Heart right ventricle (tissue), 16 donors: ENCODE data around the gene ZNRF1. TPM values are rescaled to one million over a fixed set of nuclear protein-coding genes. Genes with fewer than 3 reads are reported as not detected.
A peak's percentile ranks its signal among the peaks of the same experiment; 100 is the strongest.

Experiments used
- ATAC-seq, 8 donors: fragments of 200-7000 bp; cut with Tn5 transposase; one replicate each; pipeline ENCODE4 v1.9.1; 2020; ENCODE audit warnings: mild to moderate bottlenecking in 8 of 8, moderate library complexity in 8 of 8, moderate number of reproducible peaks in 1 of 8
- DNase-seq, 2 donors: peaks; one replicate each; pipeline ENCODE4 v3.0.0-alpha.2; 2020
- H3K27ac ChIP-seq, 10 donors: fragments of 200-600 bp; sonication (generic) in 2 of 10; one replicate each; pipeline versions ENCODE4 v1.5.0 to v1.8.0; 2020 to 2022; ENCODE audit warnings: mild to moderate bottlenecking in 3 of 10
- H3K27me3 ChIP-seq, 7 donors: fragments of 200-600 bp; one replicate each; pipeline ENCODE4 v1.8.0; 2021 to 2022; ENCODE audit warnings: mild to moderate bottlenecking in 2 of 7
- H3K36me3 ChIP-seq, 9 donors: fragments of 200-600 bp; sonication (generic) in 1 of 9; one replicate each; pipeline versions ENCODE4 v1.5.0 to v1.8.0; 2020 to 2022; ENCODE audit warnings: mild to moderate bottlenecking in 2 of 9
- H3K4me1 ChIP-seq, 9 donors: fragments of 200-600 bp; sonication (generic) in 1 of 9; one replicate each; pipeline versions ENCODE4 v1.5.0 to v1.8.0; 2020 to 2022; ENCODE audit warnings: mild to moderate bottlenecking in 4 of 9
- H3K4me3 ChIP-seq, 10 donors: fragments of 200-600 bp; sonication (generic) in 2 of 10; one replicate each; pipeline versions ENCODE4 v1.5.0 to v1.8.0; 2020 to 2022; ENCODE audit warnings: mild to moderate bottlenecking in 7 of 10, moderate library complexity in 2 of 10
- H3K9me3 ChIP-seq, 11 donors: fragments of 200-600 bp in 10 of 11; sonication (generic) in 2 of 11; one replicate each; pipeline versions ENCODE4 v1.5.0 to v1.8.0; 2013 to 2022; ENCODE audit warnings: mild to moderate bottlenecking in 2 of 11, control low read depth in 1 of 11, moderate library complexity in 1 of 11
- WGBS, 2 donors: extraction: QIAGEN DNeasy Blood & Tissue Kit; methylation state at CpG; one replicate each; pipeline ENCODE4 v1.1.7; 2013; ENCODE audit warnings: inconsistent platforms in 1 of 2; 5-methylcytosine and 5-hydroxymethylcytosine counted together
- intact Hi-C, 10 donors: fragments of 100-400 bp; cut with DNase I; formaldehyde crosslinking; loops; one replicate each; pipeline versions ENCODE4 v1.11.1 to v1.14.2; 2022
- polyA plus RNA-seq, 2 donors: library from polyadenylated mRNA; stranded (reverse); fragments of 200-250 nt; gene quantifications; one replicate each; pipeline ENCODE4 v1.2.3, GENCODE V29; 2013
- total RNA-seq, 10 donors: library from RNA; stranded (reverse); fragmentation: NEBNext Ultra II Directional in 3 of 10; extraction: Animal tissue kit (Norgen Biotek cat#: 25700) in 3 of 10; gene quantifications; one replicate each; pipeline versions ENCODE4 v1.2.1 to v1.2.4, GENCODE V29; 2021 to 2023
- TF ChIP-seq, protein P1 (sequence below), 9 donors: fragments of 200-600 bp; sonication (generic) in 2 of 9; IDR thresholded peaks; one replicate each; pipeline versions ENCODE4 v1.5.0 to v1.8.0; 2021 to 2022; ENCODE audit warnings: antibody characterized with exemption in 9 of 9, mild to moderate bottlenecking in 5 of 9, moderate library complexity in 1 of 9
- donor health status: Arrhythmogenic right ventricular cardiomyopathy.
- donor health status: ischemic (EF 13 %, LVEDD 7.1; RV severe dilation, severe dysfunction).
- donor health status: healthy with polysubstance abuse.
- donor health status: DM: no; HTN: yes; CAD: no.
- donor health status: DM: no; HTN: no; CAD: no.
- donor health status: ischemic (EF 25% LVEDD 6.9; RV normal size, moderate dysfunction).
- donor health status: ischemic (EF 25% LVEDD 5.7; RV mildly dilated, moderate dysfunction).
- donor health status: healthy.
- donor health status: DM: yes; HTN: yes; CAD: no.
- donor health status: Ischemic cardiomyopathy.
- donor health status: ischemic (EF 35%, LVEDD 5.7; RV mildly dilated, moderate dysfunction).
- donor health status: nonischemic (EF 11% LVEDD 7.7; RV severe dilation, severe dysfunction).
- donor health status: DM: yes; HTN: yes; CAD: no.
- donor health status: PGD.
- donor health status: ischemic (EF 29% LVEDD 5.4; RV normal size, mild dysfunction).
- donor health status: nonischemic (EF 23%, LVEDD 6.1; RV moderate dilation, normal function).

Gene ZNRF1
- total and polyA plus RNA-seq, 12 donors, result 13.1 to 30.8 (median 20.8) TPM

DNA sequence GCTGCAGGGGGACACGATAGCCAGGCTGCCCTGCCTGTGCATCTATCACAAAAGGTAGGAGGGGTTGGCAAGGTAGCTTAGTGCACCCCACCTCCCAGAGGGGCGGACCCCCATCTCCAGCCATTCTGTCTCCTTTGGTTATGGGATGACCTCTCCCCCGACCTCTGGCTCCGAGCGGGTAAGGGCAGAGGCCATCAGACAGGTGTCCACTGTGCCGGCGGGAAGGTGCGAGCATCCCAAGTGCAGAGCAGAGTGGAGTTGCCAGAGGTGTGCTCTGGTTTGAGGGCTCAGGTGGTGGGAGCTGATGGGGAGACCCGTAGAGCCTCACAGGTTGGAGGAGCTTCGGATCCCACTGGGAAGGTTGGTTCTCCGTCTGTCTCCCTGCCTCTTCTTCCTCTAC lies 106.0 kb downstream of the ZNRF1 start:
- no peak overlapping the region for H3K4me3 ChIP-seq
- no peaks in the 10 kb centered on the region for H3K9me3 ChIP-seq
- TF ChIP-seq, protein P1, sequence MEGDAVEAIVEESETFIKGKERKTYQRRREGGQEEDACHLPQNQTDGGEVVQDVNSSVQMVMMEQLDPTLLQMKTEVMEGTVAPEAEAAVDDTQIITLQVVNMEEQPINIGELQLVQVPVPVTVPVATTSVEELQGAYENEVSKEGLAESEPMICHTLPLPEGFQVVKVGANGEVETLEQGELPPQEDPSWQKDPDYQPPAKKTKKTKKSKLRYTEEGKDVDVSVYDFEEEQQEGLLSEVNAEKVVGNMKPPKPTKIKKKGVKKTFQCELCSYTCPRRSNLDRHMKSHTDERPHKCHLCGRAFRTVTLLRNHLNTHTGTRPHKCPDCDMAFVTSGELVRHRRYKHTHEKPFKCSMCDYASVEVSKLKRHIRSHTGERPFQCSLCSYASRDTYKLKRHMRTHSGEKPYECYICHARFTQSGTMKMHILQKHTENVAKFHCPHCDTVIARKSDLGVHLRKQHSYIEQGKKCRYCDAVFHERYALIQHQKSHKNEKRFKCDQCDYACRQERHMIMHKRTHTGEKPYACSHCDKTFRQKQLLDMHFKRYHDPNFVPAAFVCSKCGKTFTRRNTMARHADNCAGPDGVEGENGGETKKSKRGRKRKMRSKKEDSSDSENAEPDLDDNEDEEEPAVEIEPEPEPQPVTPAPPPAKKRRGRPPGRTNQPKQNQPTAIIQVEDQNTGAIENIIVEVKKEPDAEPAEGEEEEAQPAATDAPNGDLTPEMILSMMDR (IDR thresholded peaks at IDR 0.05), result no peak
- H3K4me1 ChIP-seq, result peaks cover 21 to 68% (median 62%) of the 10 kb centered on the region in 9 donors
- H3K36me3 ChIP-seq, result peaks cover 0 to 15% (median 0%) of the 10 kb centered on the region in 9 donors
- ATAC-seq (no peak), DNase-seq (no peak)
- no peaks in the 10 kb centered on the region for H3K27me3 ChIP-seq
- 92 to 94% methylated on average over 11 of the region's 11 CpGs for WGBS, 2 donors
- intact Hi-C loops, result loop anchor here in 4 of 10 donors (5.0 to 10.0 kb wide), 2 partner anchors 43 to 50 kb away; no protein-coding TSS in a partner anchor
- peak overlapping the region; percentile 15 to 96 (median 84) for H3K27ac ChIP-seq

DNA sequence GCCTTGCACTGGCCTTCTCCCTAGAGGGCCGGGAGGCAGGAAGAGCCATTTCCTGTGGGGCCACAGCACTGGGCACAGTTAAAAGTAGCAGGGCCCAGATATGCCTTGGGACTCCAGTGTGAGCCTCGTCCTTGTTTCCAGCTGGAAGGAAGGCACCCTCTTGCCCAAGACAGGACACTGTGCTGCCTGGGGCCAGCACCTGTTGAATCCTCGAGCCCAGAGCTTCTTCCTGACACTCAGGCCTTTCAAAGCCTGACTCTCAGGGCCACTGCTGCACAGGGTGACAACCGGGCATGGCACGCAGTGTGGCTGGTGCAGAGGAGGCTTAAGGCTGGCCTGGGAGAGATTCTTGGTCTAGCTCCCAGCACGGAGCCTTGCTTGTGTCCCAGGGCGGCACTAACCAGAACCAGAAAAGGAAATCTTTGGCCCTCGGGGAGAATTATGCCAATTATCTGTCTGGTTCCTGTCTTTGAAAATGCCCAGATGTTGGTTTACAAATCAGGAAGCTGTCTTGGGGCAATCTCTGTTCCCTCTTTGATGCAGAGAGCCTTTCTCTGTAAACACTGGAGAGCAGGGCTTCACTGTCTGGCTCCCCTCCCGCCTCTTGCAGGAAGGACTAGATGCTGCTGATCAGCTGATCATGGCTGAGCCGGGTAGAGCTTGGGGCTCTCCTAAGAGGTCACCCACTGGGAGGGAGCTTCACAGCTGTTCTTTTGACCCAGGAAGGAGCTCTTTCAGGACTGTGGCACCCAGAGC lies 106.7 kb downstream of the ZNRF1 start:
- Histone ChIP-seq H3K27ac (peak overlapping the region; percentile 57 to 96 (median 84)), H3K9me3 (no peaks in the 10 kb centered on the region), H3K27me3 (no peaks in the 10 kb centered on the region), H3K36me3 (peaks cover 0 to 15% (median 0%) of the 10 kb centered on the region in 9 donors), H3K4me1 (peaks cover 15 to 68% (median 62%) of the 10 kb centered on the region in 9 donors), H3K4me3 (no peak overlapping the region)
- intact Hi-C loops, result loop anchor here in 4 of 10 donors (5.0 to 10.0 kb wide), 2 partner anchors 43 to 51 kb away; no protein-coding TSS in a partner anchor
- peak; percentile 12 to 41 (median 33) for ATAC-seq
- 29 to 42% methylated on average over 10 of the region's 10 CpGs for WGBS, 2 donors
- peak; percentile 55 to 66 for DNase-seq
- TF ChIP-seq, protein P1 (IDR thresholded peaks at IDR 0.05), result no peak

- DNase-seq (no peak), ATAC-seq (no peak)
- intact Hi-C loops, result loop anchor here in 4 of 10 donors (5.0 to 10.0 kb wide), 2 partner anchors 44 to 52 kb away; no protein-coding TSS in a partner anchor
- 93 to 94% methylated on average over 20 of the region's 20 CpGs for WGBS, 2 donors
- peak overlapping the region; percentile 49 to 96 (median 84) for H3K27ac ChIP-seq
- H3K27me3 ChIP-seq, result no peaks in the 10 kb centered on the region
- TF ChIP-seq, protein P1 (IDR thresholded peaks at IDR 0.05), result no peak
- H3K4me3 ChIP-seq, result no peak overlapping the region
- H3K4me1 ChIP-seq, result peaks cover 17 to 73% (median 70%) of the 10 kb centered on the region in 9 donors
- peaks cover 0 to 15% (median 0%) of the 10 kb centered on the region in 9 donors for H3K36me3 ChIP-seq
- no peaks in the 10 kb centered on the region for H3K9me3 ChIP-seq
Measured at GRCh38 chr16:75106351-75107274, 107.8 kb downstream of the ZNRF1 start.

- H3K27ac ChIP-seq, result peak overlapping the region in 9 of 10 donors; percentile 82 to 96 (median 86)
- H3K9me3 ChIP-seq, result no peaks in the 10 kb centered on the region
- peaks cover 0 to 5% (median 0%) of the 10 kb centered on the region in 7 donors for H3K27me3 ChIP-seq
- no peak for DNase-seq
- peaks cover 0 to 13% (median 0%) of the 10 kb centered on the region in 9 donors for H3K36me3 ChIP-seq
- WGBS, 2 donors, result 87 to 88% methylated on average over 10 of the region's 10 CpGs
- H3K4me3 ChIP-seq, result no peak overlapping the region
- TF ChIP-seq, protein P1 (IDR thresholded peaks at IDR 0.05), result no peak
- intact Hi-C loops, result loop anchor here in 4 of 10 donors (5.0 to 10.0 kb wide), 2 partner anchors 45 to 53 kb away; no protein-coding TSS in a partner anchor
- no peak for ATAC-seq
- H3K4me1 ChIP-seq, result peaks cover 21 to 82% (median 79%) of the 10 kb centered on the region in 9 donors
Measured at GRCh38 chr16:75107505-75107904, 108.7 kb downstream of the ZNRF1 start.
